ENCODE results near the gene UCMA.

Gene UCMA

GRCh38 chr10:13231808-13232207, 2.4 kb downstream of the UCMA start:
- Histone ChIP-seq H3K9me3 (no peaks in the 10 kb centered on the region), H3K27me3 (no peaks in the 10 kb centered on the region), H3K27ac (no peak overlapping the region), H3K36me3 (no peaks in the 10 kb centered on the region), H3K4me3 (ENCODE audit: low read depth in 1 of 2, low read length in 1 of 2) (no peak overlapping the region), H3K4me1 (ENCODE audit: control insufficient read depth in 1 of 2, insufficient read depth in 1 of 2, low read depth in 1 of 2, low read length in 1 of 2) (no peaks in the 10 kb centered on the region)
- TF ChIP-seq CTCF (IDR thresholded peaks at IDR 0.05): no peak

GRCh38 chr10:13231190-13231589, 3.0 kb downstream of the UCMA start:
- H3K27ac ChIP-seq: no peak overlapping the region
- no peaks in the 10 kb centered on the region for H3K9me3 ChIP-seq
- H3K27me3 ChIP-seq: no peaks in the 10 kb centered on the region
- H3K4me1 ChIP-seq (ENCODE audit: control insufficient read depth in 1 of 2, insufficient read depth in 1 of 2, low read depth in 1 of 2, low read length in 1 of 2): no peaks in the 10 kb centered on the region
- no peak overlapping the region for H3K4me3 ChIP-seq (ENCODE audit: low read depth in 1 of 2, low read length in 1 of 2)
- no peaks in the 10 kb centered on the region for H3K36me3 ChIP-seq
- TF ChIP-seq CTCF (IDR thresholded peaks at IDR 0.05): no peak

- no peak for TF ChIP-seq CTCF (IDR thresholded peaks at IDR 0.05)
- H3K27me3 ChIP-seq: no peaks in the 10 kb centered on the region
Observed at GRCh38 chr10:13227031-13227430, 7.1 kb downstream of the UCMA start.

GRCh38 chr10:13225601-13226000, 8.6 kb downstream of the UCMA start:
- Histone ChIP-seq H3K4me3 (ENCODE audit: low read depth in 1 of 2, low read length in 1 of 2) (no peak overlapping the region), H3K36me3 (no peaks in the 10 kb centered on the region)
- no peak for TF ChIP-seq CTCF (IDR thresholded peaks at IDR 0.05)

More at GRCh38 chr10:13227031-13227430, 7.1 kb downstream of the UCMA start:
- Histone ChIP-seq H3K36me3 (no peaks in the 10 kb centered on the region), H3K4me3 (ENCODE audit: low read depth in 1 of 2, low read length in 1 of 2) (no peak overlapping the region), H3K27ac (no peak overlapping the region), H3K9me3 (no peaks in the 10 kb centered on the region), H3K4me1 (ENCODE audit: control insufficient read depth in 1 of 2, insufficient read depth in 1 of 2, low read depth in 1 of 2, low read length in 1 of 2) (no peaks in the 10 kb centered on the region)

GRCh38 chr10:13224210-13224995, 9.8 kb downstream of the UCMA start:
- Histone ChIP-seq H3K9me3 (no peaks in the 10 kb centered on the region), H3K27ac (no peak overlapping the region), H3K36me3 (no peaks in the 10 kb centered on the region), H3K4me3 (ENCODE audit: low read depth in 1 of 2, low read length in 1 of 2) (no peak overlapping the region), H3K4me1 (ENCODE audit: control insufficient read depth in 1 of 2, insufficient read depth in 1 of 2, low read depth in 1 of 2, low read length in 1 of 2) (no peaks in the 10 kb centered on the region), H3K27me3 (no peaks in the 10 kb centered on the region)
- TF ChIP-seq CTCF (IDR thresholded peaks at IDR 0.05): no peak

More at GRCh38 chr10:13225601-13226000, 8.6 kb downstream of the UCMA start:
- Histone ChIP-seq H3K9me3 (no peaks in the 10 kb centered on the region), H3K27ac (no peak overlapping the region), H3K4me1 (ENCODE audit: control insufficient read depth in 1 of 2, insufficient read depth in 1 of 2, low read depth in 1 of 2, low read length in 1 of 2) (no peaks in the 10 kb centered on the region), H3K27me3 (no peaks in the 10 kb centered on the region)

Measured in neutrophil (primary cell).